Stimulated activated CD4-positive, alpha-beta T cell treated with anti-CD3 and anti-CD28 coated beads, Interleukin-1b, Interleukin-23, amount 100 ng/mL, for 4 hours (primary cell): ENCODE results near the gene BUB3.

Experiments
- DNase-seq, 2 donors: peaks; one replicate each; pipeline ENCODE4 v3.0.0-alpha.2; 2020; ENCODE audit warnings: low read depth in 2 of 2

BUB3 gene, protein sequence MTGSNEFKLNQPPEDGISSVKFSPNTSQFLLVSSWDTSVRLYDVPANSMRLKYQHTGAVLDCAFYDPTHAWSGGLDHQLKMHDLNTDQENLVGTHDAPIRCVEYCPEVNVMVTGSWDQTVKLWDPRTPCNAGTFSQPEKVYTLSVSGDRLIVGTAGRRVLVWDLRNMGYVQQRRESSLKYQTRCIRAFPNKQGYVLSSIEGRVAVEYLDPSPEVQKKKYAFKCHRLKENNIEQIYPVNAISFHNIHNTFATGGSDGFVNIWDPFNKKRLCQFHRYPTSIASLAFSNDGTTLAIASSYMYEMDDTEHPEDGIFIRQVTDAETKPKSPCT

DNA sequence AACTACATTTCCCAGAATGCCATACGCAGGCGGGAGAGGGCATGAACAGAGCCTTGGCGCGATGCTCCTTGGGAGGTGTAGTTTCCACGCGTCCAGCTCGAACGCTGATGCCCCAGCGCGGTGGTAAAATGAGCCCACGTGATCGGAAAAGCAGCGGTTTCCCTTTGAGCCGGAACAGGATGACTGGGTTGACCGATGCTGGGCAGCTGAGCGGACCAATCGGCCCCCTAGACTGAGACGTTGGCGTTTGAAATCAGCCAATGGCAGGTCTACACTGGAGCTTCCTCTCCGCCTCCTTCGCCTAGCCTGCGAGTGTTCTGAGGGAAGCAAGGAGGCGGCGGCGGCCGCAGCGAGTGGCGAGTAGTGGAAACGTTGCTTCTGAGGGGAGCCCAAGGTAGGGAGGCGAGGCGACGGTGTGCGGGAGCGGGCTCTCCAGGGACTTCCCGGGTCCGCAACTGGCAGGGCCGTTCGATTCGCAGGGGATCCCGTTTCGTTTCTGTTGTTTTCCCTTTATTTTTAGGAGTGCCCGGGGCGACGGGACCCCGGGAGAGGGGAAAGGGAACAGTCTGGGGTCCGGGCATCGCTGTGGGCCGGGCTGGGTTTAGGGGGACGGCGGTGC is at the start of gene BUB3:
TSS of gene BUB3 (plus strand) at position 311 of the 619 bp plus-strand sequence. CDS start 516 bp downstream, outside the sequence.
- DNase-seq: peak; percentile 79 to 91

DNA sequence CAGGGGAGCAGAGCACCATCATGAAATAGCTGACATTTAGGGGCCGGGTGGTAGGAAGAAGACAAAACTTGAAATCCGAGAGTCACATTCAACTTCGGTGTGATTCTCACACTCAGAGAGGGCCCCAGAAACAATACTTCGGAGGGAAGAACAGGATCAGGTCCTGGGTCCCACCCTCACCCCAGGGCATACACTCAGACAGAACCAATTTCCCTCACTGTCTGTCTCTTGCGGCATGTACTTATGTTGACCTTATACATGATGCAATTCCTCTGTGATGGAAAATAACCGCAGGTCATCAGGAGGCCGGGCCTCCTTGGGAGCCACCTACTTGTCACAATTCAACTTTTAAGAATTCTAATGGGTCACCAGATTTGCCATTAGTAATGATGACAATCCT is 44.7 kb upstream of the BUB3 start:
- no peak for DNase-seq

DNA sequence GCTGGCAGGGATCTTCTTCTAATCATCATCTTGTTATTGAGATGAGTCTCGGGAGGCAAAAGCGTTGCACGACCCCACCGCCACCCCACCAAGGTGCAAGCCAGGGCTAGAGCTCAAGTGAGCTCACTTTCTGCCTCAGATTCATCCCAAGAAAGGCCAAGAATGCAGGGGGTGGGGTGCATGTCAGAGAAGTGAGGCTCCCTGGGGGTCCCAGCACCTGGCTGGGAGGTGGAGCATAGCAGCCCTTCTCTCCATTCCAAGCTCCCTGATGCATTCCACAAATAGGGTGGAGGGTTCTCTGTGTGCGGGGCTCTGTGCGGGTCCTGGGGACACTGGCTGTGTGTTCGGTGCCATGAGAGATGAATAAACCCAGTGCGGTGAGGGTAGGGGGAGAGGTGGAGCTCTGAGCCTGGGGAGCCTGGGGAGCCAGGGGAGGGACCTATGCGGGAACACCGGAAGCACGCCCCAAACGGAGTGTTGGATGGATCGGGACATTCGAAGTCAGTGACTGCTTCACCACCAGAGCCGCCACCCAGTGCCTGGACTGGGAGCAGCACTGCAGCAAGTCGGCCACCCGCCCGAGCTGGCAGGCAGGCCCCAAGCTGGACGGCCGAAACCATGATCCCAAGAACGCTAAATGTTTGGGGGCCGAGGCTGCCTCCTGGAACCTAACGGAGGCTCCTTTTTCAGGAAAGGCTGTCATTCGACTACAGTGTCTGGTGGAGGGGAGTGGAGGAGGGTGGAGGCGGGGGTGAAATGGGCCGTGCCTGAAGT is 36.4 kb upstream of the BUB3 start:
- no peak for DNase-seq

DNA sequence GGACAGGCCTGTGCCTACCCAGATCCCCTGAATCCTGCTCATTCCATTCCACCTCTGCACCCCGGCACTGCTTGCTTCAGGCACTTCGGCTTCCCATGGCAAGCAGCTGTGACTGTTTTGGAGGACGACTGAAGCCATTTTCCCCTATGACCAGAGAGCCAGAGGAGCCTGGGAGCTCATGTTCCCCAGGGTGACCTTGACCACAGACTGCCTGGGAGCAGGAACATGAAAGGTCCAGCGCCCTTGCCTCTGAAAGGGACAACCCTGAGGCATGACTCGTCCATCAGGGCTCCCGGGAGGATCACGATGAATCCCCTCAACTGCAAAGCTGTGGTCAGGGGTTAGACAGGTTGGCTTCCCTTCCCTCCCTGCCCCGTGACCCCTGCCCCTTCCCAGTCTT is 35.1 kb upstream of the BUB3 start:
- DNase-seq: no peak

DNA sequence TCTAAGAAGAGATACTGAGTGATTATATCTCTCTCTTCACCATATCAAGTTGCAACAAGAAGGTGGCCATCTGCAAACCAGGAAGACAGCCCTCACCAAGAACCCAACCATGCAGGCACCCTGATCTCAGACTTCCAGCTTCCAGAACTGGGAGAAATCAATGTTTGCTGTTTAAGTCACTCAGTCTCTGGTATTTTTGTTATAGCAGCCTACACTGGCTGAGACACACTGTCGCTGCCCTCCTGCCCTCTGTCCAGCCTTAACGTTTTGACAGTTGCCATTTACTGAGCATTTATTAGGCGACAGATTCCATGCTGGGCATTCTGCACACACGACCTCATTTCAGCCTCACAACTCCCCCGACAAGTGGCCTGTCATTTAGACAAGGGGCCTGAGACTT is 28.0 kb upstream of the BUB3 start:
- DNase-seq: no peak

DNA sequence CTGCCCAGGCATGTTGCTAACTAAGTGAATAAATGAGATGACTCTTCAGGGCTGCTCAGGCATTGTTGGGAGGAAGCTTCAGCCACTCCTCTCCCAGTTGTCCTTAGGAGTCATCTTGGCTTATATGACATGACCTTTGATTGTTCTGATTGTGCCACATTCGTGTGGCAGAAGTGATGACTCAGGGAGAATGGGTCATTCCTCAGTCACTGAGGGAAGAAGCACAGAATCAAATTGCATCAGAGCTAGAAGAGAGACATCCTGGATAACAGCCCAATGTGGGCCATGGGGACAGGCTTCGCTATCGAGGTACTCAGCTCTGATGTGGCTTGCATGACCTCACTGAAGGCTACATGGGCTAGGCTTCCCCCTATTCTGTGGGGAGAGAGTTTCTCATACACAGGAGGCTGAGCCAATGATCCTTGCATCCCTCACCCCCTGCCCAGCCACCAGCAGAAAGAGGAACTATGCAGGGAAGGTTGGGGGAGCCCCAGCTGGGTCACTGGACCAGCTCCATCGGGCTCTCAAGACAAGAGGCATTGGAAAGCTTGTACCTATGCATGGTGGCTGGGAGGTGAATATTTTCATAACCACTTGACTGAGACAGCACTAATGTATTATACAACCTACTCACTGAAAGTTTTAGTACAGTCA is 24.5 kb upstream of the BUB3 start:
- no peak for DNase-seq

DNA sequence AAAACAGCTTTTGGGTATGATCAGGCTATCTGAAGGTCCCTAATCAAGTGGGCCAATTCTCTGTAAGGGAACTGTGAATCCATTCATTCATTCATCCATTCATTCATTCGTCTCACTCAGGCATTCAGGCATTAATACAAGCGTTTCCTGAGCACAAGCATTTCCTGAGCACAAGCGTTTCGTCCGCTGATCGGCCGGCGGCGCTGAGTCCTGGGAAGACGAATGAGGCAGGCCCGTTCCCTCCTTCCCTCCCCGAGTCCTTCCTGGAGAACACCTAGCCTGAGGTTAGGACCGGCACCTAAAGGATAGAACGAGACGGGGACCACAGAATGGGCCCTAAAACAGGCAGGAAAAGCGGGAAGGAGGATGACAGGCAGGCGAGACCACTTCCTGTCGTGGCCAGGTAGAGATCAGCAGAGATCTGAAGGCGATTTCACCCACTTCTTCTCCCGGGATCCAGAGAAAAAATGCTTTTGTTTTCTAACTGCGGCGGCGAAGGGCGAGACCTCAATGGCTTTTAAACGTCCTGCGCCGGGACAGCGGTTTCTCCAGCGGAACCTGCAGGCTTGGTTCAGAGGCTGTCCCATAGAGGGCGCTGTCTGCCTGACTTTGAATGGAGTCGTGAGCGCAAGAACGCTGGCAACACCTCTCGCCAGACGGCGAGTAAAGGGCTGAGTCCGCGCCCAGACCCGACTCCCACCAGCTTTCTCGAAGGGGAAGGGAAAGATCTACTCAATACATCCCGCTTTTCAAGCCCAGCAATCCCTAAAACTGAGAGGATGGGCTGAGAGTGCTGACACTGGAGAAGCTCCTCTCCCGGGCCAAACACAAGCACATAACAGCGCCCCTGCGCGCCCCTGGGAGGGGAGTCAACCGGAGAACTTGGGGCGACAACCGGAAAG is 21.4 kb upstream of the BUB3 start:
- DNase-seq: peak; percentile 80 to 85

DNA sequence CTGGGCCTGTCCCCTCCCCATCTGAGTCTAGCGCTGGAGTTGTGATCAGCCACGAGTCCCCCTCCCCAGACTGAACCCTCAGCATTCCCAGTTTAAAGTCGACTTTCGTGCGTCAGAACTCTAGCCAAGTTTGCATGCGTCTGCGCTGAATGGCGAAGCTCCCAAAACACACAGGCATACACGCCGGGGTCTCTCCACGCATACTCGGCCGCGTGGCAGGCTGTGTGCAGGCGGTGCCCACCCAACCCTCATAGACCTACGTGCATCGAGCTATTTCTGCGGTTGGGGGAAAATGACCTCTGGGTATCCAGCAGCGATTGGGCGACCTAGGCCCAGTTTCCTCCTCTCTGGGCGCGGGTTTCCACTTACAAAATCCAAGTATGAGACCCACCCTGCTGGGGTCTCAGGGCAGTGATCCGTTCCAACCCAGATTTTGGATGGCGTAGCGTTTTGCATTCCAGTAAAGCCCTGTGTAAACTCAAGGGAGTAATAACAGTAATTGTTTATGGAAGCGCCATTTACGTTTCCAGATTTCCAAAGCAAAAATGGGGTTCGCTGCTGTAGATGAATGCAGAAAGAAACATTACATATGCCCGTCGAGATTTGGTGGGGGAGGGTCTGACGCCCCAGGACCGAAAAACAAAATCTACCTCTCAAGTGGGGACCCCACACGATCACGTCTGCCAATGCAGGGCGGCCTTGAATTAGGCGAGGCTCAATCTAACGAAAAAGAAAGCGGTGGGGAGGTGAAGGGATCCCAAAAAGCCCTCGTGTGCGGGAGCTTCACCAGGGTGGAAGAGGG is 20.5 kb upstream of the BUB3 start:
- no peak for DNase-seq

DNA sequence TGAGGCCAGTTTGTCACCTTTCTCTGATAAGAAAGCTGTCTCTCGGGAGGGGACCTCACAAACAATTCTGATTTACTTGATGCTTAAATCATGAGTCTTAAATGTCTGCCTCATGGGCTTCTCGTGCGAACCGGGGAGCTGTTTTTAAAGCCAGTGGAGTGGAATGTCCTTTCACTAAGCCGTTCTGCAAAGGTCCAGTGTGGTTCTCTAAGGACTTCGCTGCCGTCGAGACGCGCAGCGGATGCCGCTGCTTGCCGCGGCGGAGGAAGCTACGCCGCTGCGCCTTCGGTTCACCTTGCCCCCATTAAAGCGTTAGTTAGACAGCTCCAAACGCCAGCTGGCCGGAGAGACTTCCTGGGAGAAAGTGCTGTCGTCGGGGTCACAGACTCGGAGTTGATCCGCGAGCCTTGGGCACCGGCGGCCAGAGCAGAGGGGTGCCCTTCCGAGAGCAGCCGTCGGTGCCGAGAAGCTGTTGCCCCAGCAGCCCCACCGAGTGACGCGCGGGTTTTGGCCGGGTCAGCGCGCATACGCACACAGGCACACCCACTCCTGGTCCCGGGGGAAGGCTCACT is 19.8 kb upstream of the BUB3 start:
- DNase-seq: no peak

DNA sequence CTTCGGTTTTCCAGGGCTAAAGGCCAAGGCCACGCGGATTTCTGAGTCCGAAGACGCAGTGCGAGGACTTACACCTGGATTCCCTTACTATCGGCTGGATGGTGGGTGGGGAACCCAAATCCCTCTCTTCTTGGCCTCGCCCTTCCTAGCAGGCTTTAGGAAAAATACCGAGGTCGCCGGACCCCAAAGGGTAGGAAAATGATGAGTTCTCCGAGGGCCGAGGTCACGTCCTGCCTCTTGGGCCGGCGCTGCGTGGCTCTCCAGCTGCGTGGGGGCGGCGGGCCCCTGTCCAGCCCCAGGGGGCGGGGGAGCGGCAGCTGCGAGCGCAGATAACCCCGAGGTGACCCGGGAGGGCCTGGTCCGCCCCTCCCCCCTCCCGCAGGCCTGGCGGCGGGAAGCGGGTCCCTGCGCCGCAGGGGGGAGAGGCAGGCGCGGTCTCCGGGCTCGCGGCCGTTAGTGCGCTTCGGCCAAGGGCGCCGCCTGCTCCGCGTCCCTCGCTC is 19.2 kb upstream of the BUB3 start:
- DNase-seq: no peak

DNA sequence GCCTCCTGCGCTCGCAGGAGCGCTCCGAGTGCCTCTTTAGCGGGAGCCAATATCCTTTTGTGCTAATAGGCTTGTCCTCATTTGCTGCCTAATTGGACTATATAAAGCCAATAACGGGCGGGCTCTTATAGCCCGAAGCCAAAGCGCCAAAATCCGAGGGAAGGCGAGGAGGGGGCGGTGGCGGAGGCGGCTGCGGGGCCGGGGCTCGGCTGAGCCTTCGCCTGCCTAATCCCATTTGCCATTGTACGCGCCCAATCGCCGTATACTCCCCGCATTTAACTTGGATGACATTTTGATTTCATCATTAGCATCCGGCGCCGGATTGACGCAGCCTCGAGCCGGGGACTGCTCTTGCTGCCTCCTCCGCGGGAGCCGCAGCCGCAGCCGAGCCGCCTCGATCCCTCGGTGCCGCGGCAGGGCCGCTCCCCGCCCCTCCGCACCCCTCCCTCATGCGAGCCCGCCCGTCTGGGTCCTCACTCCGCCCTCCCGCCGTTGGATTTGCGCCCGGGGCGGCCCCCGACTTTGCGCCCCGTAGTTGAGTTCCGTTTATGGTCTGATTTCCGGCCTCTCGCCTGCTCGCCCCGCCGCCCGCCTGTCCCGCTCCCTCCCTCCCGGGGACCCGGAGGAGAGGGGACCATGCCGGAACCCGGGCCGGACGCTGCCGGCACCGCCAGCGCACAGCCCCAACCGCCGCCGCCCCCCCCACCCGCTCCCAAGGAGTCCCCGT is 18.6 kb upstream of the BUB3 start, which contains the start of gene HMX3:
TSS of gene HMX3 (plus strand) at position 556 of the 727 bp plus-strand sequence. CDS start at position 637, 81 bp downstream.
- DNase-seq: no peak

DNA sequence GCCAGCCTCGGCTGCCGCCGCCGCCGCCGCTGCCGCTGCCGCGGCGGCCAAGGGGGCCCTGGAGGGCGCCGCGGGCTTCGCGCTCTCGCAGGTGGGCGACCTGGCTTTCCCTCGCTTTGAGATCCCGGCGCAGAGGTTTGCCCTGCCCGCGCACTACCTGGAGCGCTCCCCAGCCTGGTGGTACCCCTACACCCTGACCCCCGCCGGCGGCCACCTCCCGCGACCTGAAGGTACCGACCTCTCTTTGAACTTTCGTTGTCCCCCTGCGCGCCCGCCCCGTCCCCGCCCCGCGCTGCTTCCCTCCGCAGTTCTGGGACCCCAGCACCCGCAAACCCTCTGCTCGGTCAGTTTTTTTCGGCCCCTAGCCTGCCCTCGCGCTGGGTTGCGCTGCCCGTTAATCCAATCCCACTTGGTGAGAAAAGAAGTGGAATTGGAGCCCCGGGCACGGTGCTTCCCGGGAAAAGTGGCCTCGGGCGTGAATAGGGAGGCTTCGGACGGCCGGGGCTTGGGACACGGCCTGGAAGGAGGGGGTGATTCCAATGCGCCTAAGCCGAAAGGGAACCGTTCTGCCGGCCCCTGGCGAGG is 17.9 kb upstream of the BUB3 start:
- no peak for DNase-seq

DNA sequence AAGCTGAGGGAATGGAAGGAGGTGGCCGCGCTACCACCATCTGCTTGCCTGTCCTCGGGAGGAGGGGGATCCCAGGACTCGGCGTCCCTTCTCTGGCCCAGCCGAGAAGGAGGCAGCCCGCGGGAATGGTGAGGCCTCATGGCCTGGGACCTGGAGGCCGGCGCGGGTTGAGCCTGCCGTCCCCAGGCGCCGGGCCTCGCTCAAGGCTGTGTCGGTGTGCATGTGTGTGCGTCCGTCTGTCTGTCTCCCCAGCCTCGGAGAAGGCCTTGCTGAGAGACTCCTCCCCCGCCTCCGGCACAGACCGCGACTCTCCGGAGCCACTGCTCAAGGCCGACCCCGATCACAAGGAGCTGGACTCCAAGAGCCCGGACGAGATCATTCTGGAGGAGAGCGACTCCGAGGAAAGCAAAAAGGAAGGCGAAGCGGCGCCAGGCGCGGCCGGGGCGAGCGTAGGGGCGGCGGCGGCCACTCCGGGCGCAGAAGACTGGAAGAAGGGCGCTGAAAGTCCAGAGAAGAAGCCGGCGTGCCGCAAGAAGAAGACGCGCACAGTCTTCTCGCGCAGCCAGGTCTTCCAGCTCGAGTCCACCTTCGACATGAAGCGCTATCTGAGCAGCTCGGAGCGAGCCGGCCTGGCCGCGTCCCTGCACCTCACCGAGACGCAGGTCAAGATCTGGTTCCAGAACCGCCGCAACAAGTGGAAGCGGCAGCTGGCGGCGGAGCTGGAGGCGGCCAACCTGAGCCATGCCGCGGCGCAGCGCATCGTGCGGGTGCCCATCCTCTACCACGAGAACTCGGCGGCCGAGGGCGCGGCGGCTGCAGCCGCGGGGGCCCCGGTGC is 17.2 kb upstream of the BUB3 start:
- DNase-seq: no peak

DNA sequence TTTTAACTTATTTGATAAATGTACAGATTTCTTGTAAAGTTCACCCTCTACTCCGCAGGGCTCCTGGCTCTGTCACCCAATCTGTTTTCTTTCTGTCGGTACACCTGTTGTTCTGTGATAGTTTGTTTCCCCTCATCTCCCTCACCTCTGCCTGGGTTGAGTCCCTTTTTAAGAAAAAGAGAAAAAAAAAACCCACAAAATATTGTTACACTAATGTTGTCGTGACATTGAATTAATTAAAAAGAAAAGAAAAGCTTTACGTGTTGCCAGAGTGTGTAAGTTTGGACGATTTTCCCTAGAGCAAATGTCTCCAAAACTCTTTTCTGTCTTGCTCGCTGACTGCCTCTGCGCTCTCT is 15.1 kb upstream of the BUB3 start:
- DNase-seq: no peak

DNA sequence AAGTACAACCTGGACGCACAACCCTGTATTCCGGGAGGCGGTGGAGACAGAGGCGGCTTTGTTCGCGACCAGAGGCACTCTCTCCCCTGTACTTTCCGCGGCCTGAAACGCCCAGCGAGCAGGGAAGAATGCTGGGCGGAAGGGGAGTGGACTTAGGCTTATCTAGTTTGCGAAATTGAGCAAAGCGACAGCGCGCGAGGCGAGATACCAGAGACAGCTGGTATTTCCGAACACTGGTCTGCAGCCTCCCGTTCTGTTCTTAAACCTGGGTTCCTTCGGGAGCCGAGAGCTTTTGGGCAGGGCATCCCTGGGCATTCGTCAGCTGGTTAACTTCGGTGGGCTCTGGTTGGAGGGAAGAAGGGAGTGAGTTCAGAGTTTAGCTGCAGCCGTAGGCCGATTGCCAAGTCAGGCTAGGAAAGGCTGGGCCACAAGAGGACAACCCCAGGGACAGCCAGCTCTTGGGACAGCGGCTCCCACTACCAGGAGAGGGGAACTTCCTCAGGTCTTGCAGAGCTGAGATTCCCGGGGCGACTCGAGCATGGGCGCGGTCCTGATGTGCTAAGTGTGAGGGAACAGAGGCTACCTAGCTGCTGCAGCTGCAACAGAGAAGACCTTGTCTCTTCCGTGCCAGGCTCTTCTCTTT is 14.6 kb upstream of the BUB3 start:
- DNase-seq: no peak

DNA sequence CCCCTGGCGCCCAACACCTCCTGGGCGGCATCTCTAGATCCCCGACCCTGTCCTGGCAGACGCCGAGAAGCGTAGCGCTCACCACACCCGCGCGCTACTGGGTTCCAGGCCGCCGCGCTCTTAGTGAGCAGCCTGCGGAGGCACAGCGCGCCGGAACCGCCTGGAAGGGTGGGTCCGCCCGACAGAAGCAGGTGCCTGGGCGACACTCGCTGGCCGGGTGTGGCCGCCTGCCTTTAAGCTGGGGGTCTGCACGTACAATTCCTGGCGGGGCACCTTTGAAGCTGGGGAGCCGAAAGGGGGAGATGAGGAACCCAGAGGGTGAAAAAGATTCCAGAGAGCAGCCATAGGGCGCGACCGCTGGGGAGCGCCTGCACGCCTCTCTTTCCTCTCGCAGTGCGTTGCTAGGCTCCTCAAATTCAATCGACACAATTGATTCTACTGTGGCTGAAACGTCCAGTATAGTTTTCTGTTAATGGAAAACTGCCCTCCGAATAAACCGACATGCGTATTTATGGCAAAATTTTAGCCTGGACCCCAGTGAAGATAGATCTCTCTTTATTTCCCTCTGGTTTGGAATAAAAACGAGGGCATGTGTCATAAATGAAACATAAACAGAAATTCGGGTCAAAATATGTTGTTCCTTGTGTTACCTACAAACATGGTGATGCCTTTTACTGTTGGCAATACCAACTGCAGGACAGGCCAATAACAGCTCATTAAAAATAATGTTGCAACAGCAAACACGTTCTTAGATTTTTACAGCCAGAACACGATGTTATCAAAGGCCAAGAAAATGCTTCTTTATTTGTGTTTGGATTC is 13.8 kb upstream of the BUB3 start:
- DNase-seq: no peak
